GM21390 (cell line): ENCODE results near the gene SLX9.
"Not testable (repeated sequence)": the region's sequence is repeated elsewhere in the genome, so short reads cannot be mapped to it uniquely, and the experiment has no call there.

Experiments
- ATAC-seq: cut with Tn5 transposase; IDR thresholded peaks from one replicate; pipeline ENCODE4 v1.9.1; 2021; ENCODE audit not compliant: unreplicated experiment

The SLX9 gene

DNA sequence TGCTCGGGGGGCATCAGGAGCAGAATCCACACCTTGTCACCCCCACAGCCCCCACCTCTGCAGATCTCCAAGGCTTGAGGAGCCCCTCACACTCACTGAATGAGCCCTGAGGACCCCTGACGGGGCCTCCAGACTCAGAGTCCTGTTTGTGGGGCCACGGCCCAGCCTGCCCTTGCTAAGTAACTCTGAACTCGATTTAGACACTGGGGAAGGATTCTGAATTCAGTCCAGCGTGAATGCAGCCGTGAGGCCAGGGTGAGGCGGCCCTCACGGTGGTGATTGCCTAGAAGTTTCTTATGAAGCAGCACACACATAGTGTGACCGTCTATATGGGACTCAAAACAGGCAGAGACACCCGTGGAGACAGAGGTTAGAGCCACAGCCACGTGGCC lies 75.6 kb downstream of the SLX9 start:
- ATAC-seq, result no peak

DNA sequence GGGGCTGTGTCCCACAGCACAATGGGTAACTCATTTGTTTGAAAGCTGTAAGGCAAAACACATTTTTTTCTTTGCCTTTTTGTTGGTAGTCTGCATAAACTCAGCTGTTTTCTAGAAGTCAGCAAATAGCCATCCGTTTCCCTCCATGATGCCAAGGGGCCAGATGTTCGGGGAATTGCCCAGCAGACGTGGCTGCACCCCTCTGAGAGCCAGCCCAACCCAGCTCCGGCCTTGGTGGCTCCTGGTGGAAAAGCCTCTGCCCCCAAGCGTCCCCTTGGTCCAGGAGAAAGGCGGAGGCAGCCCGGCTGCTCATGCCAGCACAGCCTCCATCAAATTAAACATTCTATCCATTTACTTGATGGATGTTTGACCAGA lies 76.2 kb downstream of the SLX9 start:
- no peak for ATAC-seq

DNA sequence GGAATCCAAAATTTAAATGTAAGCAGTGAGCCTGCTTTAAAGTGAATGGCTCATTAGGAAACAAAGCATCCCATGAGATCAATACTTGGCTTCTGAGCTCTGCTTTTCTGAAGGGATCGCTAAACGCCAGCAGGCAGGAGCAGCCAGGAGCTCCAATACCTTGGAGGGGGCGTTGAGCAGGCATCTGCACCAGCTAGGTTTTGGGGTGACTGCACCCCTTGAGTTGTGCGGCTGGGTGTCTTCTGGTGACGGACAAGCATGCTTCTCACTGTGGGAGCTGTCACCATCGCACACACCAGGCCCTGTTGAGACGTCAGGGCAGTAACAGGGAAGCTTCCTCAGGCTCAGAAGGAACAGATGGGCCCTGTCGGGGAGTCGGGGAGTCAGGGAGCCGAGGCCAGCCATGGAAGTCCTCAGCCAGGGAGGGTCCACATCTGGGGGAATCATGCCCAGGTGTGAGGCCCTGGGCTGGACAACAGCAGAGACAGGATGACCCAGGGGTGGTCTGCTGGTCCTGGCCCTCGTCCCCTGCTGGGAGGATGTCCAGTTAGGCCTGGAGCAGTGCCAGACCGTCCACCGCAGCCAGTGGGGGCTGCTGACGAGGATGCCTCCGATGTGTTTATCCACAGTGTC lies 76.7 kb downstream of the SLX9 start:
- ATAC-seq, result no peak

DNA sequence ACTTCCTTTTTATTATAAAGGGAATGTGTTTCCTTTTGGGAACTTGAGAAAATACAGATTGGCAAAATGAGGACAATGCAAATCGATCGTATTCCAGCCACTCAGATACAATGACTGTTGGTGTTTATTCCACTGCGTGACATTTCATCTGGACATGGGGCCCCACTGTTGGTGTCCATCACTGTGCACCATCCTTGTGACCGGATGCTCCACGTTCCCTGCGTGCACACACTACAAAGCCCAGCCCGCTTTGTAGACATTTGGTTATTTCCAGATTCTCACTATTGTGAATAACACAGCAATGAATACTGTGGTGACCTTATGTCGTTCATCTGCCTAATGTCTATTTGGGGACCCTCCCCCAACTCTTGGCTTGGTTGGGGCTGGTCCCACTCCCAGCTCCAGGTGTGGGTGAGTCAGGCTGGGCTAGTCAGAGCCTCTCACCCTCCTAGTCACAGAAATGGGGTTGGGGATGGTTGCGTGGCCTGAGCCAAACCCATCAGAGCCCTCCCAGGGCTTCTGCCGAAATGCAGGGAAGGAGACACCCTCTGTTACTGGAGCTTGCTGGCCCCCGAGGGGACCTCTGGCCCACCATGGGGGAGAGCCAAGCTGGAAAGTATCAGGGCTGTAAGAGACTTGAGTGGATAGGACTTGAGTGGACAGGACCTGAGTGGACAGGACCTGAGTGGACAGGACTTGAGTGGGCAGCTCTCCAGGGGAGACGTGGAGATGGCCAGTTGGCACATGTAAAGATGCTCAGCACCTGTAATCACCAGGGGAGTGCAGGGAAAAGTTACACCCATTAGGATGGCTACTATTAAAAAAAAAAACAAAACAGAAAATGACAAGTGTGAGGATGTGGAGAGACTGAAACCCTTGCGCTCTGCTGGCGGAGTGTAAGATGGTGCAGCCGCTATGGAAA lies 77.5 kb downstream of the SLX9 start:
- no peak for ATAC-seq

DNA sequence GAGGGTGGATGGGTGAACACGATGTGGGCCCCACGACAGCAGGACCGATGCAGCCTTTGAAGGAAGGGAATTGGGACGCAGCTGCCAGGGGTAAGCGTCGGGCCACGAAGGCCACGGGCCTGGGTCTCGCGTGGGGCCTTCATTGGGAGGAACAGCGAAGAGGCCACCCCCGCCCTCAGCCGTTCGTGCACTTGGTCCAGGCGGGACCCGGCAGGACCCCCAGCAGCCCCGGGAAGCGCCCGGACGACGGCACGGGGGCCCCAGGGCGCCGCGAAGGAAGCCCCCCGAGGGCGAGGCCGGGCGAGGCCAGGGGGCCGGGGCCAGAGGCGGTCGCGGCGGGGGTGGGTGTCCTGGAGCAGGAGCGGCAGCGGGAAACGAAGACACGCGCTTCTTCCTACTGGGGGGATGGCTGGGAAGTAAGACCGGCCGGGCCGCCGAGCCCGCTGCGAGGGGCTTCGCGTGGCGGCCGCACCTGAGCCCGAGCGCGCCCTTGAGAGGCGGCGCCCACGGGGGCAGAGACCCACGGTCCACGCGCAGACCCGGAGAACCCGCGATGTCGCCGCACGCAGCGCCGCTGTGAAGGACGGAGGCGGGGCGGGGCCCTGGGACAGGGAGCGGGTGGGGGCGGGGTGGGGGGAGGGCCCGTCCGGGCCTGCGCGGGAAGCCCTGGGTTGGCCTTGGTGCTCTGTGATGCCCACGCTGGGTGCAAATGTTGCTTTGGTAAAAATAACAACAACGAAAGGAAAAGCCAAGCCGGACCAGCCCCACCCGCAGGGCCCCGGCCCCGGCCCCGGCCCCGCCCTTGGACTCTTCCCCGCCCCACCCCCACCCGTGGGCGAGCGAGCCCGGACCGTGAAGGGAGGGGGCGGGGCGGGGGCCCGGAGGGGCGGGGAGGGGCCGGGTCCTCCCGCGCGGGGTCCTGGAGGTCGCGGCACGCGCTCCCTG lies 78.6 kb downstream of the SLX9 start:
- no peak for ATAC-seq

DNA sequence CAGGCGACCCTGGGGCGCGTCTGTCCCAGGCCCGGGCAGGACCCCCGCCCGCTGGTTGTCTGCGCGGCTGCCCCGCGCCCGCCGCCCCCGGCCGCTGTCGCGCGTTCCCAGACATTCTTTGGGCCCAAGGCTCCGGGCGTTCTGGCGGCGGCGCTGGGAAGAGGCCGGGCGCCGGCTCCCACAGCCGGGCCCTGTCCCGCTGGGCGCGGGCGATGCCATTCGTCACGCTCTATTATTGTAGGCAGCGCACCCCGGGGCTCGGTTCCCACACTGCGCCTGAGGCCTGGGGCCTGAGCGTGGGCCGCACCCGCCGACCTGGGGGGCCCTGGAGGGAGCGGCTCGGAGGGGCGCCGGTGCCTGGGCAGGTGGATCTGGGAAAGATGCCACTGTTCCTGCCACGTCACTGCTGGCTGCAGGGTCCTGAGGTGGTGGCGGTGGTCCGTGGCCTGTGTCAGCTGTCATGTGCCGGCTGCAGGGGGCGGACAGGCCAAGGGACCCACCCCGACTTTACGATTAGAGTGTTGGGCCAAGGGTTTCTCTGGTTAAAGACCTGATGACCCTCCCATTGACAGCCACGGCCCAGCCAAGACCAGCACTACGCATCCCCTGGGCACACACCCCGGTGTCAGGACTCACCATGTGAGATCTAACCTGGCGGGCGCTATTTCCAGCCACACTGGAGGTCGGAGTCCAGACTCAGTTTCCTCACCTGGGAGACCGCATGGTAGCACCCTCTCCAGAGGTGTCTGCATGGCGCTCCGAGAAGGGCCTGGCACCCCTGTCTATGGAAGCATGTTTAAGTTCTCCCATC lies 79.5 kb downstream of the SLX9 start:
- no peak for ATAC-seq

DNA sequence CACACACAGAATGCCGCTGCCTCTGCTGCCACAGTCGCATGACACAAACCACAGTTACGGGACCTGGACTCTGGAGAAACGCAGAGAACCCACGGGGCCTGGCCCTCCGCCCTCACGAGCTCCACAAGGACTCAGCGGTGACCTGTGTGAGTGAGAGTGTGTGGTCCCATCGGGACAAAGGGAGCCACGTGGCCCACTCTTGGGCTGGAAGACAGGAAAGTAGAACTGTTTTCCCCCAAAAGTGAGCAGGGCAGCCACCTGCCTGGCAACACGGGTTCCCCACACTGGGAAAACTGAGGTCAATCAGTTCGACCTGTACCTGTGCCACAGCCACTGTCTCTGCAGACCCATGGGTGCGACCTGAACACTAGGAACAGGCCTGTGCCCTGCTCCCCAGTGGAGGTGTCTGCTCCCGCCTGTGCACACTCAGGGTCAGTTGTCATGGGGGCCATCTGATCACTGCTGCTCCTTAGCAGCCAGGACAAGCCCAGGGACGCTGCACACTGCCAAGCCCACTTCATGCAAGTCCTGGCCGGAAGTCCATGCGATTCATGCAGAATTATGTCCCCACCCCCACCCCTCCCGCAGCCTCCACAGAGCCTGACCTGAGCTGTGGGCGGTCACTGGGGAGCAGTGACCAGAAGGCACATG lies 80.2 kb downstream of the SLX9 start:
- no peak for ATAC-seq

DNA sequence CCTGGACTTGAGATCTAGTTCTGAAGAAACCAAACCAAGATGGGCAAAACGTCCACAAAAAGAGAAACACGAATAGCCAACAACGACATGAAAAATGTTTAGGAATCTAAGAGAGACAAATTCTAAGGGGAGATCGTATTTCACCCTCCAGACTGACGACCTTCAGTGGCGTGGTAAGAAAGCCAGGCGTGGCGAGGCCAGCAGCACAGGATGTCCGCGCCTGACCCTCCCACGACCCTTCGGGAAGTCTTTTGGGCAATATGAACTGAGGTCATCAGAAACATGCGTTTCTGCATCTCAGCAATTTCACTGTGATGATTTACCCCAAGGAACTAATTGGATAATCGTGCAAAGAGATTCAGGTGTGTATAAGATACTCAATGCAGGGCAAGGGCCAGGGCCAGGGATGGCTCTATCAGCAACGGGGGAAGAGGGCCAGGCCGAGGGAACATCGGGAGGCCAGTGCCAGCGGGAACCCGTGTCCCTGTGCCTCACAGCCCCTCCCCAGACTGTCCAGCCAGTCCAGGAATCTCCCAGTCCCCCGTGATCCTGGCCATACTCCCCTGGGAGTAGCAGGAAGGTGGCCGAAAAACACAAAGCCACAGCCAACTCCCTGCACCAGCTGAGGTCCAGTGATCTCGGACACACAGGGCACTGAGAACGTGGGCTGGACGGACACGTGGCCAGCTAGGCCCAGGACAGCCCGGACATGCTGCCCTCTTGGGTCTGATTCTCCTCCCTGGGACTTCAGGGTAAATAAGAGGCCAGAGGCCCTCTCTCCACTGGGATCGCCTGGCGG lies 81.0 kb downstream of the SLX9 start:
- no peak for ATAC-seq

DNA sequence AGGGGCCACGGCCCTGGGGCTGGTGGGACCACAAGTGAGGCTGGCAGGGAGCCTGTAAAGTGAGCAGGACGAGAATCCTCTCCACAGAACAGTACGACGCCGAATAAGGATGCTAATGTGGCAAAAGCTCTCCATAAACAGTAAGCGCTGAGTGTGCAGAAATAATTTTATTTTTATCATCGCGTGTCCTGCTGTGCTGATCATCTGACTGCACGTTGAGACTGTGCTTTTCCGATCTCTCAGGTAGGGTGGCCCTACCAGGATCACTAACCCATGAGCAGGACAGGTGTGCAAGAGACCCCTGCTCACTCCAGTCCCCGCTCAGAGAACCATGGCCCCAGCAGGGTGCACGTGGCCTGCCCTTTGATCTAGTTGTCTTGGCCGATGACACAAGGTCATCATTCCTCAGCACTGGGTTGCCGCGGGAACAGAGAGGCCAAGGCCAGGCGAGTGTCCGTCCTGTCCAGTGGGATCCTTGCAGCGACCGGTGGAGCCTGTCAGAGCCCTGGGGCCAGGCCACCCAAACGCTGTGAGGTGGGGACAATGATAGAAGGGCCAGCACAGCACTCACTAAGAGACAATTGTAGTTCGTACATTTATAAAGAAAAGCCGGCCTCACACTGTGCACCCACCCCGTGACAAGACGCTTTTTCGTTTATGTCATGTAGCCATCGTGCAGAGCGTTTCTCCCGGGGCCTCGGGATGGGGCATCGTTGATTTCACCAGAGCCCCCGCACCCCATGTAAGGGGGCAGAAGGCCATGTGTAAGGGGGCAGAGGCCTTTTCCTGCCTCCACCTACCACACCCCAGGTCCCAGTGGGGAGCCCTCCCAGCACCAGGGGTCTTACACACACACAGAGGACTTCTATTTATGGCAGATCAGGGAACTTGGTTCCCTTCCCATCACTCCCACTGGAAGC lies 81.9 kb downstream of the SLX9 start:
- ATAC-seq, result no peak

DNA sequence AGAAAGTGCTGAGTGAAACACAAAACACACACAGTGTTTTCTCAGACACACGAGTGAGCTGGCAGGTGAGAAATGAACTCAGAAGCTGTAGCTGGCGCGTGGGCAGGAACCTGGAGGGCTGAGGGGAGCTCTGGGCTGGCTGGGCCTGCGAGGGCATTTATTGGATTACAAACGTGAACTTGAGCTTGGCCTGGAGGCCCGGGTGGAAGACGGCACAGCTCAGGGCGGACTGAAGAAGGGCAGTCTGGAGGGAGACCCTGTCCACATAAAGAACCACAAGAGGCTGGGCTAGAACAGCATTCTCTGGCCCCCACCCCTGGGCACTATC lies 82.5 kb downstream of the SLX9 start:
- no peak for ATAC-seq

DNA sequence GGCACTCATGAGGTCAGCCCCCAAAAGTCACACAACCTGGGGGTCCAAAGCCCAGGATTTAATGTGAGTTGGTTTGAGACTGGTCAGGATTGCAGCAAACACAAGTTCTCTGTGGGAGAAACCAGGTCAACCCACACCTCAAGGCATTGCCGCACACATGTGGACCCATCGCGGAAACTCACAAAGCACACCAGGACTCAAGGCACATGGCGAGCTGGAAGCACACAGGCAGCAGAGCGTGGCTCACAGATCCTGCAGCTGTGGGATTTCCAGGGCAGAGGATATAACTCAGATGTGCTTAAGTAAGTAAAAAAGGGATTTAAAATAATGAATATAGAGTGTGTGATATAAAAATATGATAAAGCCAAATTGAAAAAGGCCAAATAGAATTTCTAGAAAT lies 82.9 kb downstream of the SLX9 start:
- ATAC-seq, result no peak

DNA sequence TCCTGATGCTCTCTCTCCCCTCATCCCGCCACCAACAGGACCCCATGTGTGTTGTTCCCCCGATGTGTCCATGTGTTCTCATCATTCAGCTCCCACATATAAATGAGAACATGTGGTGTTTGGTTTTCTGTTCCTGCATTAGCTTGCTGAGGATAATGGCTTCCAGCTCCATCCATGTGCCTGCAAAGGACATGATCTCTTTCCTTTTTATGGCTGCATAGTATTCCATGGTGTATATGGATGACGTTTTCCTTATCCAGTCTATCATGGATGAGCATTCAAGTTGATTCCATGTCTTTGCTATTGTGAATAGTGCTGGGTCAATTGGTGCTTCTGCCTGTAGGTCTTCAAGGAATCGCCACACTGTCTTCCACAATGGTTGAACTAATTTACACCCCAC lies 84.7 kb downstream of the SLX9 start:
- not testable (repeated sequence) for ATAC-seq

DNA sequence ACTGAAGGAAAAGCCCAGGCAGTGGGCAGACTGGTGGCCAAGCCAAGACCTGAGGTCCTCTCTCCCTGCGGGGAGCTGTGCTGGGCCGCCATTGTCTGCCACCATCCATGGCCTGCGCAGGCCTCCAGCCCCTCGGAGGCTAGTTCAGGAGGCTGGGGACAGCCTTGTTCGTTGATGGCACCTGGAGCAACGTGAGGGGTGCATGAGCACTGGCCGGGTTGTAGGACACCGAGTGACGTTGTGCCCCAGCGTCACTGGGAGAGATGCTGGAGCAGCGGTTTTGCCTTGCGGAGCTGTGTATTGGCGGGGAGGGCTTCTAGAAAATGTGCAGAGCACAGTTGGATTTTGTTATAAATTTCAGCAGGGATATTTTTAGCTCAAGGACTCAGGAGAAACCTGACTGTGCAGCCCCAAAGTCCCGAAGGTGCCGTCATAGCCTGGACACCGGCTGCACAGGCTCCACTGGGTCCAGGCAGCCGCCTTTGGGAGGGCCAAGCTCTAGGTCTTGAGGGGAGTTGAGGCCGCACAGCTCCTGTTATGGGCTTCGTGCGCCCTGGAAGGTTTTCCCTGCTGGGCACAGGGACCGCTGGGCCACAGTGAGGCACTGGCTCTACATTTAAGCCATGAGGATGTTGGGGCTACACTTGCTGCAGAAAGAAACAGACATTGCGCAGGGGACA lies 86.4 kb downstream of the SLX9 start:
- ATAC-seq, result no peak
